Smooth muscle cell of the umbilical artery (primary cell): ENCODE data around the gene ATP4B. TPM values are rescaled to one million over a fixed set of nuclear protein-coding genes. Genes with fewer than 3 reads are reported as not detected.

Experiments
- total RNA-seq: library from RNA; depleted of rRNA; stranded (reverse); fragments of >200 nt; gene quantifications from 2 replicates; pipeline ENCODE4 v1.2.3, GENCODE V29; 2014

Gene ATP4B
- total RNA-seq: not detected in 2 replicates

GRCh38 chr13:113657851-113658741, at the start of gene ATP4B:
TSS of gene ATP4B (minus strand) at chr13:113658198. CDS start at chr13:113658144, 54 bp downstream.

DNA sequence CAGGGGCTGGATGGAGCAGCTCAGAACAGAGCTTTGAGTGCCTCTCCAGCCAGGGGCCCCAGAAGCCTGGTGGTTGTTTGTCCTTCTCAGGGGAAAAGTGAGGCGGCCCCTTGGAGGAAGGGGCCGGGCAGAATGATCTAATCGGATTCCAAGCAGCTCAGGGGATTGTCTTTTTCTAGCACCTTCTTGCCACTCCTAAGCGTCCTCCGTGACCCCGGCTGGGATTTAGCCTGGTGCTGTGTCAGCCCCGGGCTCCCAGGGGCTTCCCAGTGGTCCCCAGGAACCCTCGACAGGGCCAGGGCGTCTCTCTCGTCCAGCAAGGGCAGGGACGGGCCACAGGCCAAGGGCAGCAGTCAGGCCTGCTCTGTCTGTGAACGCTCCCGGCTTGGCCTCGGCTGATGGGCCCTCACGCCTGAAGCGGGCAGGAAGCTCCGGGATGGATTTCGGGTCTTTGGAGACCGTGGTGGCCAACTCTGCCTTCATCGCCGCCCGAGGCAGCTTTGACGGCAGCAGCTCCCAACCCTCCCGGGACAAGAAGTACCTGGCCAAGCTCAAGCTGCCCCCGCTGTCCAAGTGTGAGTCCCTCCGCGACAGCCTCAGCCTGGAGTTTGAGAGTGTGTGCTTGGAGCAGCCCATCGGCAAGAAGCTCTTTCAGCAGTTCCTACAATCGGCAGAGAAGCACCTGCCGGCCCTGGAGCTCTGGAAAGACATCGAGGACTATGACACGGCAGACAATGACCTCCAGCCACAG, 9.1 kb upstream of the ATP4B start, which contains the start of gene GRK1:
GRK1 (plus strand) TSS at position 269 of the 751 bp plus-strand sequence; CDS start at position 437, 168 bp downstream.

Other genes starting within 250 kb of the ATP4B start
- 0.59 and 1.5 TPM in 2 replicates for gene ADPRHL1, start 204.7 kb downstream of the ATP4B start, total RNA-seq
- gene DCUN1D2, start 167.5 kb downstream of the ATP4B start, total RNA-seq: 9.8 and 17.0 TPM in 2 replicates
- 48.7 and 81.2 TPM in 2 replicates for gene TFDP1, start 73.4 kb downstream of the ATP4B start, total RNA-seq
- gene GRK1, start 9.0 kb upstream of the ATP4B start, total RNA-seq: not detected in 2 replicates
- 0.83 and 1.5 TPM in 2 replicates for gene TMEM255B, start 101.0 kb upstream of the ATP4B start, total RNA-seq
- gene GAS6, start 205.9 kb upstream of the ATP4B start, total RNA-seq: 393 and 432 TPM in 2 replicates